Cardiac muscle cell (in vitro differentiated cells and primary cell): ENCODE measurements around the gene TP73. TPM values are rescaled to one million over a fixed set of nuclear protein-coding genes. Genes with fewer than 3 reads are reported as not detected.

Experiments
- DNase-seq, 2 donors: peaks; one replicate each; pipeline versions ENCODE4 v3.0.0 to v3.0.0-alpha.2; 2010 to 2017; ENCODE audit warnings: low read depth in 1 of 2, low spot score in 1 of 2
- H3K27ac ChIP-seq: fragments of 200-600 bp; sonication (generic); 2 replicates; pipeline ENCODE4 v1.5.1; 2016
- H3K27me3 ChIP-seq: fragments of 200-600 bp; sonication (generic); 2 replicates; pipeline ENCODE4 v1.6.0; 2016; ENCODE audit warnings: control low read depth
- H3K36me3 ChIP-seq: fragments of 200-600 bp; sonication (generic); 2 replicates; pipeline ENCODE4 v1.5.1; 2016; ENCODE audit warnings: control low read depth
- H3K4me1 ChIP-seq: fragments of 200-600 bp; sonication (generic); 2 replicates; pipeline ENCODE4 v1.8.1; 2017; ENCODE audit warnings: low read depth, mild to moderate bottlenecking, mixed run types
- H3K4me3 ChIP-seq: fragments of 200-600 bp; sonication (generic); 2 replicates; pipeline ENCODE4 v1.5.1; 2016; ENCODE audit warnings: mild to moderate bottlenecking
- H3K9me3 ChIP-seq: fragments of 200-600 bp; sonication (generic); 2 replicates; pipeline ENCODE4 v1.5.1; 2017; ENCODE audit warnings: low read depth, mild to moderate bottlenecking, control low read depth
- polyA plus RNA-seq: library from polyadenylated mRNA; unstranded; fragments of >200 nt; fragmentation: Nextera tagmentation; extraction: Ambion mirVana; gene quantifications from 2 replicates; pipeline ENCODE4 v1.2.1, GENCODE V29; 2016
- total RNA-seq: library from RNA; depleted of rRNA; stranded (reverse); fragments of >200 nt; gene quantifications from 2 replicates; pipeline ENCODE4 v1.2.3, GENCODE V29; 2016
- TF ChIP-seq, protein P1 (sequence below): IDR thresholded peaks from 2 replicates; pipeline ENCODE4 v1.5.1; 2012; ENCODE audit warnings: low read depth, mild to moderate bottlenecking, low read length

Gene TP73
- total and polyA plus RNA-seq, 2 experiments from 2014 or later: 0.87 TPM; not detected in 1

DNA sequence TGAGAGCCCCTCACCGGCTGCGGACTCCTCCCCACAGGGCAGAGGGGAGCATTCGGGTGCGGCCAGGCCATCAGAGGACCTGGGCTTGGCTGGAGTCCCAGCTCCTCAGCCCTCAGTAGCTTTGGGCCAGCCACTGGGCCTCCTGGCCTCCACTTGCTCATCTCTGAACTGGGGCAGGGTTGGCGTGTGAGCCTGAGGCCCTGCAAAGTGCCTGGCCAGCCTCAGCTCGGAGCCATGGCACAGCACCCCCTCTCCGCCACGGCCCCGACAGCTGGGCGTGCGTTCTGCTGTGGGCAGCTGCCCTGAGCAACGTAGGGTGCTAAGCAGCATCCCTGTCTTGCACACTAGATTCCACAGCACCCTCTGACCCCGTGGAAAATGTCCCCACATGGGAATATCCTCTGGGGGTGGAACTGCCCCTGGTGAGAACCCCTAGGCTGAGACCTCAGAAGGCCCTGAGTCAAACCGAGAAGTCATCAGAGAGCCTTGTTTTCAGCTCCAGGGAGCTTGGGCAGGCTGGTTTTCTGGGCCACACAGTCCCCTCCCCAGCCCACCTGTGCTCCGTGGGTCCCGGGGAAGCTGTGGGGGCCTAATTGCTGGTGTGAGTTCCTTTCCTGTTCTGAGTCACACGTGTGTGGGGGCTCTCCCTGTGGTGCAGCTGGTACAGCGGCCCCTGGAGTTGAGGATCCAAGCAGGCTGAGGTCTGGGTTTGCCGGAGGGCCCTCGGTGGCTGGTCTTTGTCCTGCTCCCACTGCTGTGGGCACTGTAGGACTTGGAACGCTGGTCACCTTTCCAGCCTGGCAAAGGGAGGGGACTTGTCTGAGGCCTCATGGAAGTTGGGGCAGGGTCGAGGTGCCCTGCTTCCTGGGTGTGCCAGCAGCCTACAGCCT lies 24.5 kb downstream of the TP73 start:
- H3K27me3 ChIP-seq: peaks cover 8% of the 10 kb centered on the region
- no peak for DNase-seq
- H3K27ac ChIP-seq: no peak overlapping the region
- no peaks in the 10 kb centered on the region for H3K4me1 ChIP-seq
- no peaks in the 10 kb centered on the region for H3K36me3 ChIP-seq
- H3K4me3 ChIP-seq: no peak overlapping the region
- no peaks in the 10 kb centered on the region for H3K9me3 ChIP-seq
- TF ChIP-seq, protein P1, sequence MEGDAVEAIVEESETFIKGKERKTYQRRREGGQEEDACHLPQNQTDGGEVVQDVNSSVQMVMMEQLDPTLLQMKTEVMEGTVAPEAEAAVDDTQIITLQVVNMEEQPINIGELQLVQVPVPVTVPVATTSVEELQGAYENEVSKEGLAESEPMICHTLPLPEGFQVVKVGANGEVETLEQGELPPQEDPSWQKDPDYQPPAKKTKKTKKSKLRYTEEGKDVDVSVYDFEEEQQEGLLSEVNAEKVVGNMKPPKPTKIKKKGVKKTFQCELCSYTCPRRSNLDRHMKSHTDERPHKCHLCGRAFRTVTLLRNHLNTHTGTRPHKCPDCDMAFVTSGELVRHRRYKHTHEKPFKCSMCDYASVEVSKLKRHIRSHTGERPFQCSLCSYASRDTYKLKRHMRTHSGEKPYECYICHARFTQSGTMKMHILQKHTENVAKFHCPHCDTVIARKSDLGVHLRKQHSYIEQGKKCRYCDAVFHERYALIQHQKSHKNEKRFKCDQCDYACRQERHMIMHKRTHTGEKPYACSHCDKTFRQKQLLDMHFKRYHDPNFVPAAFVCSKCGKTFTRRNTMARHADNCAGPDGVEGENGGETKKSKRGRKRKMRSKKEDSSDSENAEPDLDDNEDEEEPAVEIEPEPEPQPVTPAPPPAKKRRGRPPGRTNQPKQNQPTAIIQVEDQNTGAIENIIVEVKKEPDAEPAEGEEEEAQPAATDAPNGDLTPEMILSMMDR: no peak

DNA sequence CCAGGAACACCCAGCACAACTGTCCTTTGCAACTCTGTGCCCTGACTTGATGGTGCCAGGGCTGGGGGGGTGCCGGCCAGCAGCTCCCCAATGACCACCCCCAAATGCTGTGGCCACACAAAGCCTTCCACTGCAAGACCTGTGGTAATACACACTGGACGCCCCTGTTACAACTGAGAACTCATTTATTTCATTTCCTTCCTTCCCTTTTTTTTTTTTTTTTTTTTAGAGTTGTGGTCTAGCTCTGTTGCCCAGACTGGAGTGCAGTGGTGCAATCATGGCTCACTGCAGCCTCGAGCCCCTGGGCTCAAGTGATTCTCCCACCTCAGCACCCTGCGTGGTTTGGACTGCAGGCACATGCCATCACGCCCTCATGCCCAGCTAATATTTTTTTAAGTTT lies 25.2 kb downstream of the TP73 start:
- Histone ChIP-seq H3K4me3 (no peak overlapping the region), H3K27ac (no peak overlapping the region), H3K27me3 (peaks cover 2% of the 10 kb centered on the region), H3K9me3 (no peaks in the 10 kb centered on the region), H3K4me1 (no peaks in the 10 kb centered on the region), H3K36me3 (no peaks in the 10 kb centered on the region)
- TF ChIP-seq, protein P1: no peak
- no peak for DNase-seq

DNA sequence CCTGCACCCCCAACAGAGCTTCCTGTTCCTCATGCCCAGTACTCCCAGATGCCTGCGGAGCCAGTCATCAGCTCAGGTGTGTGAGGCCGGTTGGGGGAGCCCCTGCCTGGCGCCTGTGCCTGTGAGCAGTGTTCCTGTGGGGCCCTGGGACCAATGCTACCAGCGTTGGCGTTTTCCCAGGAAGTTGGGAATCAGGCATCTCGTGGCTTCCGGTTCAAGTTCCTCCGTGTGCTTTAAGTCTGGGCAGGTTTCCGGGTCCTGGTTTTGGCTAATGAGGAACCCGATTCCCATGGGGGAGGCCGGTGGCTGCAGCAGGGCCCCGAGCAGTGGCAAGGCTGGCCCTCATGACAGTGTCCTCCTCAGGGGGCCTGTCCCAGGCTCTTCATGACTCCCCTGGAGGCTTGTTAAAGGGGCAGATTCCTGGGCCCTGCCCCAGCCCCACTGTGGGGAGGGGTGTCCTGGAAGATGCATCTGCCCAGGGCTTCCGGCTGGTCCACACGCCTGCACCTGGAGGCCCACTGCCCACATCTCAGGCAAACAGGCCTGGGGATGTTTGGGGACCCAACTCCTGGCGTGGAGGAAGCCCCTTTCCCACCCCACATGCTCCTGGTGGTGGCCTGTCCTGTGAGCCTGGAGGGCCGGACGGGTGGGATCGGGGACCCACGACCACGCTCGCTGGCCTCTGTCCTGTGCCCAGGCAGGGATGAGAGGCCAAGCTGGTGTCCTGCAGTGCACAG lies 26.2 kb downstream of the TP73 start:
- Histone ChIP-seq H3K27me3 (no peaks in the 10 kb centered on the region), H3K36me3 (no peaks in the 10 kb centered on the region), H3K4me1 (no peaks in the 10 kb centered on the region), H3K4me3 (no peak overlapping the region), H3K27ac (no peak overlapping the region), H3K9me3 (no peaks in the 10 kb centered on the region)
- TF ChIP-seq, protein P1: no peak
- DNase-seq: no peak

DNA sequence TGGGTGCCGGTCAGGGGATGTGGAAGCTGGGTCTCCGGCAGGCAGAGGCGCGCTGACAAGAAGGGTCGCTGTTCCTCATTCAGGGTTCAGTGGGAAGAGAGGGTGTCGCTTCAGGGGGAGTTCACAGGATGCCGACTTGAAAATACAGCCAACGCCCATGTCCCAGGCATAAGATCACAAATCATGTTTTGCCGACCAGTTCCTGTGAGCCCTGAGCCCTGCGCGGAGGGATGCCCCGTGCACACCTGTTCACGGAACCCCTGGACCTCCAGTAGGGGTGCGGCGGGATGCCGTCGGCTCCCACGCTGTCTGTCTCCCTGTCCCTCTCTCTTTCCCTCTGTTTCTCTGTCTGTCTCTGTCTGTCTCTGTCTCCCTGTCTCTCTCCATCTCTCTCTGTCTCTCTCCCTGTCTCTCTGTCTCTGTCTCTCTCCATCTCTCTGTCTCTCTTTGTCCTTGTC lies 26.8 kb downstream of the TP73 start:
- H3K27ac ChIP-seq: no peak overlapping the region
- TF ChIP-seq, protein P1: no peak
- no peak for DNase-seq
- H3K27me3 ChIP-seq: peaks cover under 1% of the 10 kb centered on the region
- H3K4me1 ChIP-seq: no peaks in the 10 kb centered on the region
- H3K36me3 ChIP-seq: no peaks in the 10 kb centered on the region
- no peaks in the 10 kb centered on the region for H3K9me3 ChIP-seq
- H3K4me3 ChIP-seq: no peak overlapping the region

DNA sequence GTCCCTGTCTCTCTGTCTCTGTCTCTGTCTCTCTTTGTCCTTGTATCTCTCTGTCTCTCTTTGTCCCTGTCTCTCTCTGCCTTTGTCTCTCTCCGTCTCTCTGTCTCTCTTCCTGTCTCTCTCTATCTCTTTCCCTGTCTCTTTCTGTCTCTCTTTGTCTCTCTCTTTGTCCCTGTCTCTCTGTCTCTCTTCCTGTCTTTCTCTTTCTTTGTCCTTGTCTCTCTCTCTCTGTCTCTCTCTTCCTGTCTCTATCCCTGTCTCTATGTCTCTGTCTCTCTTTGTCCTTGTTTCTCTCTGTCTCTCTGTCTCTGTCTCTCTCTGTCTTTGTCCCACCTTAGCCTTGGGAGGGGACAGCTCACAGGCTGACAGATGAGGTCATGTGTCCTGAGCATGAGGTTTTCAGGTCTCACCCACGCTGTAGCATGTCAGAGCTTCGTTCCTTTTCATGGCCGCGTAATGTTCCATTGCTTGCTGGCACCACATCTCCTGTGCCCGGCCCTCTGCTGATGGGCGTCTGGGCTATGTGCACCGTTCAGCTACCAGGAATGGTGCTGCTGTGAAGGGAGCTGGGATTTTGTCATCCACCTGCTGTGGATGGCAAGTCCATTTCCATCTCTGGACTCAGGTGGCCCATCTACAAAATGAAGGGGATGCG lies 27.6 kb downstream of the TP73 start:
- TF ChIP-seq, protein P1: no peak
- Histone ChIP-seq H3K4me1 (no peaks in the 10 kb centered on the region), H3K9me3 (no peaks in the 10 kb centered on the region), H3K4me3 (no peak overlapping the region), H3K36me3 (no peaks in the 10 kb centered on the region), H3K27me3 (peaks cover 8% of the 10 kb centered on the region), H3K27ac (no peak overlapping the region)
- no peak for DNase-seq
